Suppressor macrophage treated with lipopolysaccharide for 4 hours (primary cell): ENCODE data around the gene KIAA1671.

ENCODE experiments used
- DNase-seq: peaks from one replicate; pipeline ENCODE4 v3.0.0-alpha.2; 2020

KIAA1671 gene

GRCh38 chr22:24982301-24983056, 30.0 kb downstream of the KIAA1671 start:
- no peak for DNase-seq

GRCh38 chr22:24983151-24983550, 30.6 kb downstream of the KIAA1671 start:
- no peak for DNase-seq

DNA sequence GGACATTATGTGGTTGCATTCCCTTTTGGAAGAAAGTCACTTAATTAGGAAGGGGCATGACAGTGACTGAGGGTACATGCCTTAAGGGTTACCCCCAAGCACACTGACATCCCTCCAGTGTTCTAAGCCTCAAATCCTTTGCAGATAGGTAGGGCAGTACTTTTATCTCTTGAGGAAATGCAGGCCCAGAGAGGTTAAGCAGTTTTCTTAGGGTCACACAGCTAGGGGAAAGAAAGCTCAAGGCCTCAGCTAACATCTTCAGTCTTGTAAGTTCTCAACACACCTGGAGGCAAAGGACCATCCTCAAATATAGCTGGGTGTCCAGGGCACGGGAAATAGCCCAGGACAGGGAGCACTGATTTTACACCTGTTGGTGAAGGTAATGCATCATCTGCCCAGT, 31.6 kb downstream of the KIAA1671 start:
- DNase-seq, result no peak

- DNase-seq, result peak; percentile 30
Measured at GRCh38 chr22:24985826-24986214, 33.3 kb downstream of the KIAA1671 start.

DNA sequence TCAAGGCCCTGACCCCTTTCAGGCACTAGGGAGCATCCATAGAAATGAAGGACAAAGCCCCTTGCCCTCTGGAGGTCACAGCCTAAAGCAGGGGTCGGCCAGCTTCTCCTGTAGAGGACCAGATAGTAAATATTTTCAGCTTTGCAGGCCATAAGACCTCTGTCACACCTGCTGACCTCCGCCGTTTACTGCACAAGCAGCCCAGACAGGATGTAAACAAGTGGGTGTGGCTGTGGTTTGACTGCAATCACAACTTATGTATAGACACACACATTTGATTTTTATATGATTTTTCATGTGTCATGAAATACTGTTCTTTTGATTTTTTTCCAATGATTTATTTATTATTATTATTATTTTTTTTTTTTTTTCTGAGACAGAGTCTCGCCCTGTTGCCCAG, 34.3 kb downstream of the KIAA1671 start:
- DNase-seq, result no peak

- no peak for DNase-seq
Measured at GRCh38 chr22:24989135-24989534, 36.6 kb downstream of the KIAA1671 start.

DNA sequence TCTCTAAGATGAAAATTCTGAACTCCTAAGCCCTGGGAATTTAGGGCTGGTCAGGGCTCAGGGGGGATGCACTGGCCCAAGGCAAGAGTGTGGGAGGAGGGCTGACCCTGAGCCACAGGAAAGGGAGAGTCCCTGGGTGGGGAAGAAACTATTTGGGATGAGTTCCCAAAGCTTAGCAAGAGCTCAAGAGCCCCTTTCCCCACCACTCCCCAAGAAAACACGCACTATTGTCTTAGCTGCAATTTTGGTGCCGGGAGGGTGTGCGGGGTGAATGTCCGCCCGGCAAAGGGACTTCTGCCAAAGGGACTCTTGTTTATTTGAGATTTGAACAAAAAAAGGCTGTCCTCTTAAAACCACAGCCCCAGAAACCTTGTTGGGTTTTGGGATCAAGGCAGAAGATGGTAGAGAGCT, 37.0 kb downstream of the KIAA1671 start:
- no peak for DNase-seq

- no peak for DNase-seq
Measured at GRCh38 chr22:24990344-24990905, 37.9 kb downstream of the KIAA1671 start.

DNA sequence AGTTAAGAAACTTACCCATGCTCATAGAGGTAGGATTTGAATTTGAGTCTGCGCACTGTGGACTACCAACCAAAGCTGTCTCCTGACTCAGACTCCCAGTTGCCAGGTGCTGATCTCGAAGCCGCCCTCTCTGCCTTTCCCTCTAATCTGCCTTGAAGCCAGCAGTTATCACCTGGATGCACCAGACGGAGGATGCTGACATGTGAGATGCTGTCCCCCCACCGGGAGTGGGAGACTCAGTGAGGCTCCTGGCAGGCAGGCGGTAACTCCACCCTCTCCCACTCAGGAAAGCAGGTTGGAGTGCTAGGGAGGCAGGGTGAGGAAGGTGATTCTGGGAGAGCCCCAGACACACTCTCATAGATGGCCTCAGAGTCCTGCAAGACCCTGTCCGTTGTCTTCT, 40.4 kb downstream of the KIAA1671 start:
- DNase-seq, result no peak

GRCh38 chr22:24994070-24994763, 41.7 kb downstream of the KIAA1671 start:
- DNase-seq, result peak; percentile 3

DNA sequence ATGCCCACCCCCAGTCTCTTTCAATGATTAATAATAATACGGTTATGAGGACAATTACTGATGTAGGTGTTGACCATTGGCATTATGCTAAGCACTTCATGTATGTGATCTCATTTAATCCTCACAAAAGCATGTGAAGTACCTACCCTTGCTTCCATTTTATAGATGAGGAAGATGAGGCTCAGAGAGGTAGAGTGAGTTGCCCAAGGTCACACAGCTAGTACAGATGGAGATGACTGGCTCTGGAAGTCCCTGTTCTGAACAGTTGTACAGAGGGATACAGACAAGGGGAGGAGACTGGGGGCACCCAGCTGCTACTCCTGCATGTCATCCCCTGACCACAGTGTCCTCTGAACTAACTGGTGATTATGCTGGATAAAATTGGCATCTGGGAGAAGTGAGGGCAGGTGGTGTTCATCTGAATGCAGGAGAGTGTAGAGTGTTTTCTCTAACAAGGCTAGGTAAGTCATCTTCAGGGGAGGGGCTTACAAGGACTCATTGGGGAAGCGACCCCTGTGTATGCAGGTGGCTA, 43.2 kb downstream of the KIAA1671 start:
- no peak for DNase-seq

- no peak for DNase-seq
Measured at GRCh38 chr22:24996420-24996952, 44.0 kb downstream of the KIAA1671 start.

- DNase-seq, result no peak
Measured at GRCh38 chr22:24997023-24997422, 44.5 kb downstream of the KIAA1671 start.

DNA sequence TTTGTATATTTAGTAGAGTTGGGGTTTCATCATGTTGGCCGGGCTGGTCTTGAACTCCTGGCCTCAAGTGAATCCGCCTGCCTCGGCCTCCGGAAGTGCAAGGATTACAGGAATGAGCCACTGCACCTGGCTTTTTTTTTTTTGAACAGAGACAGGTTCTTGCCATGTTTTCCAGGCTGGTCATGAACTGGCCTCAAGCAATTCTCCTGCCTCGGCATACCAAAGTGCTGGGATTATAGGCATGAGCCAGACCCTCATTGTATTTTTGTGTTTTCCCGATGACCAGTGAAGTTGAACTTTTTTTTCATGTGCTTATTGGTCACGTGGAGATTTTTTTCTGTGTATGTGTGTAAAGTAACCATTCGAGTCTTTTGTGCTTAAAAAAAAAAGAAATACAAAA, 48.2 kb downstream of the KIAA1671 start:
- no peak for DNase-seq

GRCh38 chr22:25002241-25002985, 49.9 kb downstream of the KIAA1671 start:
- no peak for DNase-seq

- no peak for DNase-seq
Measured at GRCh38 chr22:25006354-25006753, 53.8 kb downstream of the KIAA1671 start.

GRCh38 chr22:25007444-25008106, 55.1 kb downstream of the KIAA1671 start:
- DNase-seq, result no peak

DNA sequence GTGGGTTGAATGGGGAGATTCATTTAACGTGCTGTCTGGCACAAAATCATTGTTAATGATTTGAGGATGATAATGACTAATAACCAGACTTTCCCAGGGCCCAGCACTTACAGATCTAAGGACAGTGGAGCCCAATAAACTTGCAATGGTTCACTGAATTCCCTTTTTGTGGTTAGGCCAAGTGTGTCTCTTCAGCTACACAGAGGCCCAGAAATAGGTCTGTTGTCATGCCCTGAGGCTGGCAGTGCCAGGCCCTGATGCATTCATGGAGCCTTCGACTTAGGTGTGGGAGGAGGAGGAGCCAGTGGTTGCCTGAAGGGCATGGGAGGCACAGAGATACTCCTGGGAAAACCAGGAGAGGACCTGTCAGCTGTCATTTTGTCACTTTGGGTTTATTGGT, 56.1 kb downstream of the KIAA1671 start:
- DNase-seq, result no peak

DNA sequence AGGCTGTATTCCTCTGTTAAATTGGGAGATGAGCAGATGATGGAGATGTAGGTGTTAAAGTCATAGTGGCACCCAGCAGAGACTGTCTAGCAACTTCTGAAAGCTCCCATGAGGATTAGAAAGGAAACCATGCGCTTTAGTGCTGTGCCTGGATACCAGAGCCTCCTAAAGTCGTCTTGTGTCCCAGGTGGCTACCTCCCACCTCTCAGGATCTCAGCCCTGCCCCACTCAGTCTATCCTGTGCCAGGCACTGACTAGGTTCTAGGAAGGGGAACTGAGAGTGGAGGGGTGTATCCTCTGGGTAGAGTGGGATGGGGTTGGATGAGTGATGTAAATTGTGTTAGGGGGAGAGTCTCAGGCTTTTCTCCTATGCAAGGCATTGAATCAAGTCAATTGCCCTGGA, 60.2 kb downstream of the KIAA1671 start:
- no peak for DNase-seq

- DNase-seq, result no peak
Measured at GRCh38 chr22:25013607-25014006, 61.1 kb downstream of the KIAA1671 start.

DNA sequence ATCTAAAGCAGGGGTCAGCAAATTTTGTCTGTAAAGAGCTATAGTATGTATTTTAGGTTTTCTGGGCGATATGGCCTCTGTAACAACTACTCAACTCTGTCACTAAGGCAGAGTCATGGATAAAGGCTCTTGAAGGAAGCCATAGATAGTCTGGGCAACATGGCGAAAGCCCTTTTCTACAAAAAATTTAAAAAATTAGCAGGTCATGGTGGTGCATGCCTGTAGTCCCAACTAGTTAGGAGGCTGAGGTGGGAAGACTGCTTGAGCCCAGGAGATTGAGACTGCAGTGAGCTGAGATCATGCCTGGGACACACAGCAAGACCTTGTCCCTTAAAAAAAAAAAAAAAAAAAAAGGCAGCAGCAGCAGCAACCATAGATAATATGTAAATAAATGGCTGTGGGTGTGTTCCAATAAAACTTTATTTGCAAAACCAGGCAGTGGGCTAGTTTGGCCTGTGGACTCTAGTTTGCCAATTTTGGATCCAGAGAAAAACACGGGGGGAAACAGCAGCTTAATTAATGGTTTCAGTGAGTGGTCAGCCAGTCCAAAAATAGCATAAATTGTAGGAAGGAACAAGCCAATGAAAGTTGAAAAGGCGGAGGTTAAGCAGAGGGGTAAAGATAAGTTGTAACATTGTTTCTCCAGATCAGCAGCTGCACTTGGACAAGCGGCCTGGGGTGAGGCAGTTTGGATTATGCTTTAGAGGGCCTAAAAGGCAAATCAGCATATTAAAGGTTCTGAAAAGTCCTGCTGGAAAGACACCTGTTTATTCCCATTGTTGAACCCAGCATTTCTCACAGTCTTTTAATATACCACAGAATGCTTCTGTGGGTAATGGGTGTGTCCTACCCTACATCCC, 62.6 kb downstream of the KIAA1671 start:
- no peak for DNase-seq
